Testis (tissue), 3 donors: ENCODE data around the gene PHACTR4. TPM values are rescaled to one million over a fixed set of nuclear protein-coding genes. Genes with fewer than 3 reads are reported as not detected.
"Not testable (repeated sequence)": the region's sequence is repeated elsewhere in the genome, so short reads cannot be mapped to it uniquely, and the experiment has no call there.

Experiments
- DNase-seq: peaks from one replicate; pipeline ENCODE4 v3.0.0-alpha.2; 2019
- H3K27ac ChIP-seq, 2 donors: fragments of 200-600 bp; sonication (generic); one replicate each; pipeline ENCODE4 v1.5.1; 2019
- H3K27me3 ChIP-seq: fragments of 200-600 bp; sonication (generic); one replicate; pipeline ENCODE4 v1.5.1; 2019
- H3K36me3 ChIP-seq: fragments of 200-600 bp; sonication (generic); one replicate; pipeline ENCODE4 v1.5.1; 2017; ENCODE audit warnings: low read depth; ENCODE audit errors: missing control alignments
- H3K4me1 ChIP-seq: fragments of 200-600 bp; sonication (generic); one replicate; pipeline ENCODE4 v1.5.1; 2019
- H3K4me3 ChIP-seq, 2 donors: fragments of 200-600 bp; sonication (generic); one replicate each; pipeline ENCODE4 v1.5.1; 2017 to 2019
- H3K9me3 ChIP-seq: fragments of 200-600 bp; sonication (generic); one replicate; pipeline ENCODE4 v1.5.1; 2017
- CTCF ChIP-seq, 3 experiments: fragments of 450-650 bp in 2 of 3; fragments of 200-600 bp in 1 of 3; sonication (generic) in 1 of 3; IDR thresholded peaks; one replicate each; pipeline ENCODE4 v1.5.1; 2016 to 2019; ENCODE audit warnings: antibody characterized with exemption in 3 of 3, mild to moderate bottlenecking in 2 of 3, moderate library complexity in 1 of 3
- POLR2A ChIP-seq: fragments of 450-650 bp; IDR thresholded peaks from one replicate; pipeline ENCODE4 v1.6.1; 2017; ENCODE audit warnings: antibody characterized with exemption, mild to moderate bottlenecking, moderate library complexity
- WGBS, 2 donors: methylation state at CpG; one replicate each; pipeline ENCODE4 v1.1.5; 2018; 5-methylcytosine and 5-hydroxymethylcytosine counted together
- intact Hi-C: fragments of 100-400 bp; cut with DNase I; formaldehyde crosslinking; loops from one replicate; pipeline ENCODE4 v1.15.1; 2023; ENCODE audit warnings: low total_unique reads
- polyA plus RNA-seq: library from polyadenylated mRNA; stranded (reverse); fragments of 350-450 nt; fragmentation: Illumina TruSeq; extraction: RNeasy Lipid Tissue Mini Kit (QIAGEN cat#74804); gene quantifications from one replicate; pipeline ENCODE4 v1.2.3, GENCODE V29; 2014; ENCODE audit warnings: low read depth, low replicate concordance; ENCODE audit not compliant: insufficient read depth
- total RNA-seq, 2 donors: library from RNA; depleted of rRNA; stranded (reverse); fragments of >200 nt; gene quantifications; one replicate each; pipeline ENCODE4 v1.2.3, GENCODE V29; 2016

The PHACTR4 gene
- total and polyA plus RNA-seq, 3 donors from 2014 or later, result 33.1 to 51.8 (median 40.9) TPM

GRCh38 chr1:28354121-28354520 lies 15.4 kb upstream of the PHACTR4 start:
- intact Hi-C loops, result no loop called here
- H3K4me3 ChIP-seq, result no peak overlapping the region
- no peak overlapping the region for H3K27ac ChIP-seq
- H3K36me3 ChIP-seq, result no peaks in the 10 kb centered on the region
- no peaks in the 10 kb centered on the region for H3K9me3 ChIP-seq
- WGBS, 2 donors, result 61 to 78% methylated on average over 3 of the region's 3 CpGs
- TF ChIP-seq POLR2A (no peak), CTCF (IDR thresholded peaks at IDR 0.05) (no peak)
- no peaks in the 10 kb centered on the region for H3K27me3 ChIP-seq
- no peaks in the 10 kb centered on the region for H3K4me1 ChIP-seq
- no peak for DNase-seq

- WGBS, 2 donors, result 63 to 80% methylated on average over 3 of the region's 3 CpGs
- intact Hi-C loops, result no loop called here
- H3K4me1 ChIP-seq, result no peaks in the 10 kb centered on the region
- H3K4me3 ChIP-seq, result no peak overlapping the region
- no peak overlapping the region for H3K27ac ChIP-seq
- TF ChIP-seq POLR2A, result no peak
- no peak for TF ChIP-seq CTCF (IDR thresholded peaks at IDR 0.05)
- H3K27me3 ChIP-seq, result no peaks in the 10 kb centered on the region
- no peaks in the 10 kb centered on the region for H3K36me3 ChIP-seq
- H3K9me3 ChIP-seq, result no peaks in the 10 kb centered on the region
- DNase-seq, result no peak
Observed at GRCh38 chr1:28358716-28359115, 10.8 kb upstream of the PHACTR4 start.

- no peaks in the 10 kb centered on the region for H3K36me3 ChIP-seq
- WGBS, 2 donors, result 57 to 63% methylated on average over 7 of the region's 7 CpGs
- TF ChIP-seq CTCF (IDR thresholded peaks at IDR 0.05) (peak; percentile 56 to 61 (median 57)), POLR2A (no peak)
- H3K9me3 ChIP-seq, result no peaks in the 10 kb centered on the region
- no peaks in the 10 kb centered on the region for H3K27me3 ChIP-seq
- intact Hi-C loops, result no loop called here
- H3K4me1 ChIP-seq, result no peaks in the 10 kb centered on the region
- peak; percentile 86 for DNase-seq
- H3K4me3 ChIP-seq, result no peak overlapping the region
- no peak overlapping the region for H3K27ac ChIP-seq
Observed at GRCh38 chr1:28359592-28360239, 9.8 kb upstream of the PHACTR4 start.

GRCh38 chr1:28364888-28365287 lies 4.7 kb upstream of the PHACTR4 start:
- Histone ChIP-seq H3K4me3 (no peak overlapping the region), H3K4me1 (no peaks in the 10 kb centered on the region), H3K27me3 (no peaks in the 10 kb centered on the region), H3K27ac (no peak overlapping the region), H3K9me3 (no peaks in the 10 kb centered on the region), H3K36me3 (no peaks in the 10 kb centered on the region)
- intact Hi-C loops, result no loop called here
- TF ChIP-seq CTCF (IDR thresholded peaks at IDR 0.05) (no peak), POLR2A (no peak)
- no peak for DNase-seq
- 51 to 56% methylated on average over 4 of the region's 4 CpGs for WGBS, 2 donors

- WGBS, 2 donors, result 81 to 93% methylated on average over 7 of the region's 7 CpGs
- intact Hi-C loops, result no loop called here
- TF ChIP-seq CTCF (IDR thresholded peaks at IDR 0.05) (no peak), POLR2A (no peak)
- H3K36me3 ChIP-seq, result no peaks in the 10 kb centered on the region
- H3K27me3 ChIP-seq, result no peaks in the 10 kb centered on the region
- no peak for DNase-seq
- H3K4me1 ChIP-seq, result peaks cover 5% of the 10 kb centered on the region
- no peaks in the 10 kb centered on the region for H3K9me3 ChIP-seq
- H3K27ac ChIP-seq, result no peak overlapping the region
- no peak overlapping the region for H3K4me3 ChIP-seq
Observed at GRCh38 chr1:28365864-28366263, 3.7 kb upstream of the PHACTR4 start.

- H3K4me3 ChIP-seq, intact Hi-C loops, H3K9me3 ChIP-seq, H3K27me3 ChIP-seq, DNase-seq, H3K36me3 ChIP-seq, H3K27ac ChIP-seq: not testable (repeated sequence)
- H3K4me1 ChIP-seq, result peaks cover 19% of the 10 kb centered on the region
- 64 to 86% methylated on average over 15 of the region's 15 CpGs for WGBS, 2 donors
Observed at GRCh38 chr1:28368608-28369007, 932 bp upstream of the PHACTR4 start.
